SJSA1 (cell line): ENCODE measurements around the gene CD93. TPM values are rescaled to one million over a fixed set of nuclear protein-coding genes. Genes with fewer than 3 reads are reported as not detected.

Source experiments
- DNase-seq, 2 experiments: peaks; one replicate each; pipeline ENCODE4 v3.0.0-alpha.2; 2015 to 2020; ENCODE audit warnings: low spot score in 2 of 2, low read depth in 1 of 2
- H3K27ac ChIP-seq: fragments of 250-450 bp; sonication (Bioruptor Pico); 2 replicates; pipeline ENCODE4 v1.5.1; 2020; ENCODE audit warnings: mild to moderate bottlenecking, moderate library complexity
- H3K27me3 ChIP-seq: fragments of 250-450 bp; sonication (Bioruptor Pico); replicated peaks from 2 replicates; pipeline ENCODE4 v1.5.1; 2020; ENCODE audit warnings: mild to moderate bottlenecking, moderate library complexity
- H3K36me3 ChIP-seq: fragments of 250-450 bp; sonication (Bioruptor Pico); 2 replicates; pipeline ENCODE4 v1.5.1; 2020; ENCODE audit warnings: mild to moderate bottlenecking
- H3K4me1 ChIP-seq: fragments of 250-450 bp; sonication (Bioruptor Pico); replicated peaks from 2 replicates; pipeline ENCODE4 v1.6.1; 2021; ENCODE audit warnings: mild to moderate bottlenecking
- H3K4me3 ChIP-seq: fragments of 250-450 bp; sonication (Bioruptor Pico); 2 replicates; pipeline ENCODE4 v1.5.1; 2020; ENCODE audit warnings: mild to moderate bottlenecking
- H3K9me3 ChIP-seq: fragments of 250-450 bp; sonication (Bioruptor Pico); replicated peaks from 2 replicates; pipeline ENCODE4 v1.5.1; 2020; ENCODE audit warnings: mild to moderate bottlenecking
- total RNA-seq: library from RNA; depleted of rRNA; stranded (reverse); fragments of >200 nt; shearing (Covaris generic); gene quantifications from 2 replicates; pipeline ENCODE4 v1.2.3, GENCODE V29; 2014

The CD93 gene
- total RNA-seq, 1 experiment from 2014 or later, result not detected

DNA sequence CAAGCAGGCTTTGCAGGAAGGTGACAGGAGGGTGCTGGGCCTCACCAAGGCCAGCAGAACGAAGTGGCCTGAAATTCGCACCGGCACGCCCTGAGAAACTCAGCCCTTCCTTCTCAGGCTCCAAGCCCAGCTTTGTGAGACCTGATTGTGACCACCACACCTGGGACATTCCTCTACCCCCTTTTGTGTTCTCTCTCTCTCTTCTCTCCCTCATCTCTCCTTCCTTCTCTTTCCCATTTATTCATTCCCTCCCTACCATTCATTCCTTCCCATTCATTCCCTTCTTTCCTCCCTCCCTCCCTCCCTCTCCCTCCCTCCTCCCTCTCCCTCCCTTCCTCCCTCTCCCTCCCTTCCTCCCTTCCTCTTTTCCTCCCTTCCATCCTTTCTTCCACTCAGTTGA is 8.8 kb downstream of the CD93 start:
- Histone ChIP-seq H3K4me1 (peaks cover 14% of the 10 kb centered on the region), H3K36me3 (no peaks in the 10 kb centered on the region), H3K9me3 (no peaks in the 10 kb centered on the region), H3K27ac (no peak overlapping the region), H3K27me3 (no peaks in the 10 kb centered on the region; the same call in 1 of the 2 replicates), H3K4me3 (no peak overlapping the region)
- no peak for DNase-seq

DNA sequence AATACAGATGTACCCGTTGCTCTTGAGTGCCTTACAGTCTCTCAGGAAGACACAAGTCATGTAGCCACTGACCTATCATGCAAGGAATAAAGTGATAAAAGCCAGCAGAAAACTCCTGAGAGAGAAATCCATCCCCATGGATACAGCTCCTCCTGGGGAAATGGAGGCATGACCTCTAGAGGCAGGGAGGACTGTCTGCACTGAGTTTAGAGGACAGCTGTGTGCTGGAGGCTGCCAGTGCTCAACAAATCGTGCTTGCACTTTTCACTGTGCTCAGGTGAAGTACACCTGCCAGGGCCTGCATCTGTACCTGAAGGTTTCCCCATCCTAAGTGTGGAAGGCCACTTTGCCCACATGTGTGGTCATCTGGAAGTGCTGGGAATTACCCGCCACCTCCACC is 12.1 kb downstream of the CD93 start:
- H3K36me3 ChIP-seq, result no peaks in the 10 kb centered on the region
- H3K4me3 ChIP-seq, result no peak overlapping the region
- H3K9me3 ChIP-seq, result no peaks in the 10 kb centered on the region
- peaks cover 15% of the 10 kb centered on the region for H3K4me1 ChIP-seq
- no peaks in the 10 kb centered on the region for H3K27me3 ChIP-seq
- H3K27ac ChIP-seq, result no peak overlapping the region
- no peak for DNase-seq

DNA sequence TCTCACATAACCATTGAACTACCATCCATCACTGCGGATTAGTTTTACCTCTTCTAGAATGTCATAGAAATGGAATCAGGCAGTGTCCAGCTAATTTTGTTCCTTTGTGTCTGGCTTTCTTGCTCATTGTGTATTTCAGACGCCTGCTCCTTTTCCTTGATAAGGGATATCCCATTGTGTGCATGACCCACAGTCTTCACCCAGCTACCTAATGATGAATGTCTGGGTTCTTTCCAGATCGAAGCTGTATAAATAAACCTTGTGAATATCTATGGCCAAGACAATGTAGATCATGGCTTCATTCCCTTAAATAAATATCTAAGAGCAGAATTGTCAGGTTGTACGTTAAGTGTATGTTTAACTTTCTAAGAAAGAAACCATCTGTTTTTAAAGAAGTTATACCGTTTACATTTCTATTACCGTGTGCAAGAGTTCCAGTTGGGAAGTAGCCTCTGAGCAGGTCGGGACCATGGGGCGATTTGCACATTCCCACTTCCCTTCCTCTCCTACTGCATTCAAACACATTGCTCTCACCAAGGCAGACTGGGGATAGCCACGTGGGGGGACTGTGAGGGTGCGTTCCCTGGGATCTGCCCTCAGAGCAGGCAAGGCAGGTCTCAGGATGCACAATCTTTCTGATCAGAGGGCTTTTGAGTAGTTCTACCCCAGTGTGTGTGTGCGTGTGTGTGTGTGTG is 13.1 kb downstream of the CD93 start:
- no peak overlapping the region for H3K4me3 ChIP-seq
- DNase-seq, result peak in 1 of 2 experiments; percentile 39
- H3K9me3 ChIP-seq, result no peaks in the 10 kb centered on the region
- H3K36me3 ChIP-seq, result no peaks in the 10 kb centered on the region
- no peaks in the 10 kb centered on the region for H3K27me3 ChIP-seq
- no peak overlapping the region for H3K27ac ChIP-seq
- H3K4me1 ChIP-seq, result peaks cover 15% of the 10 kb centered on the region

GRCh38 chr20:23071996-23072395 is 14.1 kb downstream of the CD93 start:
- Histone ChIP-seq H3K9me3 (no peaks in the 10 kb centered on the region), H3K4me3 (no peak overlapping the region), H3K36me3 (no peaks in the 10 kb centered on the region), H3K27ac (no peak overlapping the region), H3K4me1 (peaks cover 15% of the 10 kb centered on the region), H3K27me3 (no peaks in the 10 kb centered on the region)
- no peak for DNase-seq

- Histone ChIP-seq H3K9me3 (no peaks in the 10 kb centered on the region), H3K36me3 (no peaks in the 10 kb centered on the region), H3K27me3 (no peaks in the 10 kb centered on the region)
Observed at GRCh38 chr20:23071398-23071797, 14.7 kb downstream of the CD93 start.

DNA sequence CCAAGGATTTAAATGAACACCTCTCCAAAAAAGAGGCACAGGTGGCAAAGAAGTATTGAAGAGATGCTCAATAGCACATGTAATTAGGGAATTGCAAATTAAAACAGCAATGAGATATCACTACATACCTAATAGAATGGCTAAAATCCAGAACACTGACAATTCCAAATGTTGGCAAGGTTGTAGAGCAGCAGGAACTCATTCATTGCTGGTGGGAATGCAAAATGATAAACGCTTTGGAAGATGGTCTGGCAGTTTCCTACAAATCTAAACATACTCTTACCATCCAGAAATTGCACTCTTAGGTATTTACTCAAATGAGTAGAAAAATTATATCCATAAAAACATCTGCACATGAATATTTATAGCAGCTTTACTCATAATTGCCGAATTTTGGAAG is 17.0 kb downstream of the CD93 start:
- Histone ChIP-seq H3K4me1 (peaks cover 35% of the 10 kb centered on the region), H3K9me3 (no peaks in the 10 kb centered on the region), H3K27me3 (no peaks in the 10 kb centered on the region), H3K27ac (no peak overlapping the region), H3K4me3 (no peak overlapping the region), H3K36me3 (no peaks in the 10 kb centered on the region)
- DNase-seq, result no peak

More at GRCh38 chr20:23071398-23071797, 14.7 kb downstream of the CD93 start:
- peaks cover 15% of the 10 kb centered on the region for H3K4me1 ChIP-seq
- no peak overlapping the region for H3K4me3 ChIP-seq
- DNase-seq, result no peak
- no peak overlapping the region for H3K27ac ChIP-seq

- H3K27ac ChIP-seq, result no peak overlapping the region
- no peak overlapping the region for H3K4me3 ChIP-seq
- H3K27me3 ChIP-seq, result no peaks in the 10 kb centered on the region
- H3K4me1 ChIP-seq, result peaks cover 36% of the 10 kb centered on the region
- no peaks in the 10 kb centered on the region for H3K36me3 ChIP-seq
- no peaks in the 10 kb centered on the region for H3K9me3 ChIP-seq
- no peak for DNase-seq
Observed at GRCh38 chr20:23068283-23068682, 17.8 kb downstream of the CD93 start.

DNA sequence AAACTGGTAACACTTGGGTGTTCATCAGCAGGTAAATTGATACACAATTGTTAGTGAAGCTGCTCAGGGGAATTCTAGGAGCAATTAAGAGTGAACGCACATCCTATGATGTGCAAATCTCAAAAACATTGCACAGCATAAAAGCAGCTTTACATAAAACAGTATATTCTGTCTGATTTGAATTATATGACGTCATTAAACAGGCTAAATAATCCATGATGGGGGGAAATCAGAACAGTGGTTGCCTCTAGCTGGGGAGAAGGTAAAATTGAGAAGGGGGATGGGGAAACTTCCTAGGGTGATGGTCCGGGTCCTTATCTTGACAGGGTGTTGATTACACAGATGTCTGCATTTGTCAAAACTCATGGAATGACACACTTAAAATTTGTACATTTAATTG is 19.4 kb downstream of the CD93 start:
- Histone ChIP-seq H3K4me3 (no peak overlapping the region), H3K4me1 (peaks cover 35% of the 10 kb centered on the region), H3K27ac (no peak overlapping the region), H3K9me3 (no peaks in the 10 kb centered on the region), H3K27me3 (no peaks in the 10 kb centered on the region), H3K36me3 (no peaks in the 10 kb centered on the region)
- DNase-seq, result no peak

DNA sequence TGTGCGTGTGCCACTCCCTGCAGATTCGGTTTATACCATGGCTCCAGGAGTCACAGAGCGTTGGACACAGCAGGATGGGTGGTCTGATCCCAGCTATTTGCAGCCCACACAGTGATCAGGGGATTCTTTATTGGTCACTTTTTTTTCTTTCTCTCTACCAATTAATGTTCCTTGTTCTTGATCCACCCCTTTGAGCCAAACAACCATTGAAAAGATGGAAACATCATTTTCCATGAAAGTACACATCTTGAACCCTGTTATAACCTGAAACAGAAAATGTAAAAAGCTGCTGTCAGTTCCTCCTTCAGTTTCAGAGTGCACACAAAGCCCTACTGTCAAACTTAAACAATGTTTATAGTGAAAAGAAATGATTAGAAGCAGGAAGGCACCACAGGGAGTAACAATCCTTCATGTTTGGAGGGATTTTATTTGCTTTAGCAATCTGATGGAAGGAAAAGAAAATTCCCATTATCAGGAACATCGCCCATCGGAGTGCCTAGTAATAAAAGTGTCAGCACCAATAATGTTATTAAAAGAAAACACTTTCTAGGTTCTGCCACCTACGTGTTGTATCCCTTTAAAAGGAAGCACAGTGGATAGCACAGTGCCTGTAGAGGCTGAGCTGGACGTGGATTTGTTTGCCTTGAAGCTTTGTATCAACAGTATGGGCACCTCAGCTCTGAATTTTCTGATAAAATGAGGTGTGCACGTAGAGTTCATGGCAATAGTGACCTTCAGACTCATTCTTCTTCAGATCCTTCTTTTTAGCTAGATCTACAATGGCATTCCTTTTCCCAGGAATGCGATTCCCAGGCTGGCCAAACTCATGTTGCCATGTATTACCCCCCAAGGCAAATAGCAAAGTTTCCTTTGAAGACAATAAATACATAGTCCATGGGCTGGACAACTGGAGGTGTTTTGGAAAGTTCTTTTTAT is 20.6 kb downstream of the CD93 start:
- Histone ChIP-seq H3K4me1 (peaks cover 47% of the 10 kb centered on the region), H3K36me3 (no peaks in the 10 kb centered on the region), H3K4me3 (no peak overlapping the region), H3K27ac (no peak overlapping the region), H3K9me3 (no peaks in the 10 kb centered on the region), H3K27me3 (no peaks in the 10 kb centered on the region)
- DNase-seq, result peak in 1 of 2 experiments; percentile 14

GRCh38 chr20:23063581-23063980 is 22.5 kb downstream of the CD93 start:
- Histone ChIP-seq H3K27ac (no peak overlapping the region), H3K4me1 (peaks cover 56% of the 10 kb centered on the region), H3K36me3 (no peaks in the 10 kb centered on the region)

GRCh38 chr20:23063168-23063567 is 23.0 kb downstream of the CD93 start:
- Histone ChIP-seq H3K27ac (no peak overlapping the region), H3K4me1 (peaks cover 56% of the 10 kb centered on the region), H3K36me3 (no peaks in the 10 kb centered on the region), H3K4me3 (no peak overlapping the region), H3K9me3 (no peaks in the 10 kb centered on the region), H3K27me3 (no peaks in the 10 kb centered on the region)
- DNase-seq, result no peak

More at GRCh38 chr20:23063581-23063980, 22.5 kb downstream of the CD93 start:
- Histone ChIP-seq H3K4me3 (no peak overlapping the region), H3K9me3 (no peaks in the 10 kb centered on the region), H3K27me3 (no peaks in the 10 kb centered on the region)
- no peak for DNase-seq

- Histone ChIP-seq H3K4me1 (peaks cover 56% of the 10 kb centered on the region), H3K27ac (no peak overlapping the region), H3K36me3 (no peaks in the 10 kb centered on the region), H3K4me3 (no peak overlapping the region), H3K27me3 (no peaks in the 10 kb centered on the region), H3K9me3 (no peaks in the 10 kb centered on the region)
- DNase-seq, result no peak
Observed at GRCh38 chr20:23062632-23063031, 23.5 kb downstream of the CD93 start.

DNA sequence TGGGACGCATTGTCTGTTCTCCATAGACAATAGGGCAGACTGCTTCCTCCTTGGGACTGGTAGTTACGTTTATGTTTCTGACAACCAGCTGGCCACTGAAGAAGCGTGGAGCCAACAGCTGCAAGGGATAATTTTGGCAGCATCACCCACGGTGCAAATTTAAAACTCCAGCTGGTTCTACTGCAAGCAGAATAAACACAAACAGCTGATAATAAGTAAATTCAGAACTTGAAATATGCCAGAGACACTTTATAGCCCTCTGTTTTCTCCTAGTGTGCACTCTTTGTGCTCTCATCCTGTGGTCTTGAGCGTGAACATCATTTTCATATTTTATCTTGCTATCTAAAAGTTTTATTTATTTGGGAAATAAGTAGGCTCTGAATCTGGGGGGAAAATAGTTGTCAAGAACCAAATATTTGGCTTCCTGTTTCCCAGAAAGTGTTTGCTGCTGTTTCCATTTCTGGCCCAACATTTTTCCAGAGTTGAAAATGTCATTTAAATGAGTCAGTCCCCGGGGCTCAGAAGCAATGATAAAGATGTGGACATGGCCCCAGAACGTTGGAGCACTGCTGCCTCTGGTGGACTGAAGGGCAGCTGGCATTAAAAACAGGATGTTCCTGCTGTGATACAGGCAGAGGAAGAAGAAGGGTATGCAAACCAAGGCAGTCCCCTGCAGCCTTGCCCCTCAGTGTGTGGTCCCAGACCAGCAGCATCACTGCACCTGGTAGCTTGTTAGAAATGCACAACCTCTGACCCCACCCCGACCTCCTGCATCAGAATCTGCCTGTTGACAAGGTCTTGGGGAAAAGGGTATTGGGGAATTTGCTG is 24.2 kb downstream of the CD93 start:
- Histone ChIP-seq H3K27me3 (no peaks in the 10 kb centered on the region), H3K9me3 (no peaks in the 10 kb centered on the region), H3K36me3 (no peaks in the 10 kb centered on the region), H3K4me1 (peaks cover 56% of the 10 kb centered on the region), H3K27ac (peak overlapping the region; percentile 63), H3K4me3 (no peak overlapping the region)
- DNase-seq, result peak; percentile 76 to 81
